ENCODE results near the gene KRTAP10-6.
"Not testable (repeated sequence)": the region's sequence is repeated elsewhere in the genome, so short reads cannot be mapped to it uniquely, and the experiment has no call there.

KRTAP10-6 gene

GRCh38 chr21:44617071-44617501 is 24.8 kb upstream of the KRTAP10-6 start:
- no peak for DNase-seq (ENCODE audit: low spot score)

- DNase-seq (ENCODE audit: low spot score): no peak
These were observed 24.3 kb upstream of the KRTAP10-6 start for GRCh38 chr21:44616591-44616926.

- no peak for DNase-seq (ENCODE audit: low spot score)
These were observed 23.7 kb upstream of the KRTAP10-6 start for GRCh38 chr21:44615911-44616590.

GRCh38 chr21:44615466-44615865 is 23.2 kb upstream of the KRTAP10-6 start:
- no peak for DNase-seq (ENCODE audit: low spot score)

GRCh38 chr21:44614961-44615391 is 22.7 kb upstream of the KRTAP10-6 start:
- no peak for DNase-seq (ENCODE audit: low spot score)

GRCh38 chr21:44614161-44614631 is 21.9 kb upstream of the KRTAP10-6 start:
- DNase-seq (ENCODE audit: low spot score): no peak

GRCh38 chr21:44613386-44614155 is 21.3 kb upstream of the KRTAP10-6 start:
- no peak for DNase-seq (ENCODE audit: low spot score)

- DNase-seq (ENCODE audit: low spot score): no peak
These were observed 20.4 kb upstream of the KRTAP10-6 start for GRCh38 chr21:44612669-44613229.

- DNase-seq (ENCODE audit: low spot score): no peak
These were observed 19.8 kb upstream of the KRTAP10-6 start, which contains the start of gene KRTAP10-8 for GRCh38 chr21:44612029-44612486. TSS of gene KRTAP10-8 (plus strand) at chr21:44612079. CDS start at chr21:44612101, 22 bp downstream.

- no peak for DNase-seq (ENCODE audit: low spot score)
These were observed 19.2 kb upstream of the KRTAP10-6 start for GRCh38 chr21:44611551-44611950.

- not testable (repeated sequence) for DNase-seq (ENCODE audit: low spot score)
These were observed 18.0 kb upstream of the KRTAP10-6 start for GRCh38 chr21:44610157-44610843.

- no peak for DNase-seq (ENCODE audit: low spot score)
These were observed 16.9 kb upstream of the KRTAP10-6 start for GRCh38 chr21:44609193-44609592.

GRCh38 chr21:44606495-44606894 is 14.2 kb upstream of the KRTAP10-6 start:
- DNase-seq (ENCODE audit: low spot score): no peak

GRCh38 chr21:44603911-44604310 is 11.6 kb upstream of the KRTAP10-6 start:
- no peak for DNase-seq (ENCODE audit: low spot score)

GRCh38 chr21:44603109-44603875 is 11.0 kb upstream of the KRTAP10-6 start:
- DNase-seq (ENCODE audit: low spot score): no peak

- DNase-seq (ENCODE audit: low spot score): no peak
These were observed 10.2 kb upstream of the KRTAP10-6 start for GRCh38 chr21:44602463-44602850.

GRCh38 chr21:44601596-44602462 is 9.5 kb upstream of the KRTAP10-6 start:
- no peak for DNase-seq (ENCODE audit: low spot score)

- not testable (repeated sequence) for DNase-seq (ENCODE audit: low spot score)
These were observed 8.8 kb upstream of the KRTAP10-6 start for GRCh38 chr21:44601091-44601490.

- not testable (repeated sequence) for DNase-seq (ENCODE audit: low spot score)
These were observed 8.0 kb upstream of the KRTAP10-6 start, which contains the start of gene KRTAP10-7 for GRCh38 chr21:44600118-44600978. TSS of gene KRTAP10-7 (plus strand) at chr21:44600597. CDS start at chr21:44600622, 25 bp downstream.
